NB4 (cell line): Measurements from ENCODE around the gene SLC26A9.
A peak's percentile ranks its signal among the peaks of the same experiment; 100 is the strongest.

Experiments used
- DNase-seq: peaks from one replicate; pipeline ENCODE4 v3.0.0; 2010; ENCODE audit warnings: low read depth
- H3K4me3 ChIP-seq: one replicate; pipeline ENCODE4 v1.5.1; 2011; ENCODE audit warnings: mild to moderate bottlenecking, low read depth, low read length, moderate library complexity
- CTCF ChIP-seq: IDR thresholded peaks from one replicate; pipeline ENCODE4 v1.5.1; 2012; ENCODE audit warnings: low read depth, low read length
- MAX ChIP-seq: IDR thresholded peaks from 2 replicates; pipeline ENCODE4 v1.6.1; 2011; ENCODE audit warnings: low read depth, low read length
- MYC ChIP-seq: IDR thresholded peaks from 2 replicates; pipeline ENCODE4 v1.6.1; 2011; ENCODE audit warnings: low read depth, low read length
- POLR2A ChIP-seq: IDR thresholded peaks from 2 replicates; pipeline ENCODE4 v1.6.1; 2011; ENCODE audit warnings: mild to moderate bottlenecking; ENCODE audit not compliant: insufficient read length; ENCODE audit errors: extremely low read depth

Gene SLC26A9

DNA sequence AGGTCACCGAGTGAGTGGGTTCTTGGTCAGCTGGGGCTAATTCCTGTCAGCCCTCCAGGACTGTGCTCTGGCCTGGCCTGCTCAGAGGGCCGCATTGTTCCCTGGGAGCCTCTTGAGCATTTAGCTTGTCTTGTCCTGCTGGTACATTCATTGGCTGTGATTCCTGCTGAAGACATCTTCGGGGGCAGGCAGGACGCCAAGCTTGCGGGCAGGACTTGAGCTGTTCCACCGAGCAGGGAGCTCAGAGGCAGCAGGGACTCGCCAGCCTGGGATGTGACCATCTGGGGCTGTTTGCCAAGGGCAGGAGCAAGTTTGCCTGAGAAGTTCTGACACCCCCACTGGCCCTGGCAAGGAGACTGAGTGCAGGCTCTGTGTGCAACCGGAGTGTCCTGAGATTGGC, 7.0 kb upstream of the SLC26A9 start:
- TF ChIP-seq CTCF (no peak), MYC (no peak), POLR2A (no peak), MAX (no peak)
- no peak overlapping the region for H3K4me3 ChIP-seq
- no peak for DNase-seq

- DNase-seq, result no peak
- H3K4me3 ChIP-seq, result no peak overlapping the region
- no peak for TF ChIP-seq MYC
- no peak for TF ChIP-seq POLR2A
- TF ChIP-seq CTCF, result no peak
- TF ChIP-seq MAX, result no peak
Measured at GRCh38 chr1:205949753-205950152, 6.5 kb upstream of the SLC26A9 start.

- H3K4me3 ChIP-seq, result no peak overlapping the region
- DNase-seq, result no peak
- no peak for TF ChIP-seq MAX
- TF ChIP-seq CTCF, result no peak
- TF ChIP-seq POLR2A, result no peak
- TF ChIP-seq MYC, result no peak
Measured at GRCh38 chr1:205948886-205949285, 5.6 kb upstream of the SLC26A9 start.

DNA sequence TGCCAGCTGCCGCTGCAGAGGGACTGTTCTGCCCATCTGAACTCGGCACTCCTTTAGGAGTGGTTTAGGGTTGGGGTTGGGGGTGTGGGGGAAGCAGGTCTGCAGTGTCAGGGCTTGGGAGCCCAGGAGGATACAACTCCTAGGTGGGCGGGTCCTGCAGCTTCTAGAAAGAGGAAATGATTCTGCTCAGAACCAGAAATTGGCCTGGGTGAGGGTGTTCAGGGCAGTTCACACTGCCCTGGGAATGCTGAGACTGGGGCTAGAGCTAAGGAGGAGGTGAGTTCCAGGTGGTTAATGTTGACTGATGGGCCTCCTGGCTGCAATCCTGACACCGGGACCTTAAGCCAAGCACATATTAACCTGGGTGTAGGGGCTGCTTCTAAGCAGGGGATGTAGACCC, 4.8 kb upstream of the SLC26A9 start:
- TF ChIP-seq CTCF (no peak), MAX (no peak)
- DNase-seq, result peak; percentile 52
- H3K4me3 ChIP-seq, result no peak overlapping the region

GRCh38 chr1:205947024-205947423, 3.8 kb upstream of the SLC26A9 start:
- H3K4me3 ChIP-seq, result no peak overlapping the region
- no peak for DNase-seq

More at GRCh38 chr1:205947024-205947423, 3.8 kb upstream of the SLC26A9 start:
- TF ChIP-seq MAX, result no peak
- TF ChIP-seq MYC, result no peak
- no peak for TF ChIP-seq CTCF
- TF ChIP-seq POLR2A, result no peak
